ENCODE results near the gene NFIB.

DNA sequence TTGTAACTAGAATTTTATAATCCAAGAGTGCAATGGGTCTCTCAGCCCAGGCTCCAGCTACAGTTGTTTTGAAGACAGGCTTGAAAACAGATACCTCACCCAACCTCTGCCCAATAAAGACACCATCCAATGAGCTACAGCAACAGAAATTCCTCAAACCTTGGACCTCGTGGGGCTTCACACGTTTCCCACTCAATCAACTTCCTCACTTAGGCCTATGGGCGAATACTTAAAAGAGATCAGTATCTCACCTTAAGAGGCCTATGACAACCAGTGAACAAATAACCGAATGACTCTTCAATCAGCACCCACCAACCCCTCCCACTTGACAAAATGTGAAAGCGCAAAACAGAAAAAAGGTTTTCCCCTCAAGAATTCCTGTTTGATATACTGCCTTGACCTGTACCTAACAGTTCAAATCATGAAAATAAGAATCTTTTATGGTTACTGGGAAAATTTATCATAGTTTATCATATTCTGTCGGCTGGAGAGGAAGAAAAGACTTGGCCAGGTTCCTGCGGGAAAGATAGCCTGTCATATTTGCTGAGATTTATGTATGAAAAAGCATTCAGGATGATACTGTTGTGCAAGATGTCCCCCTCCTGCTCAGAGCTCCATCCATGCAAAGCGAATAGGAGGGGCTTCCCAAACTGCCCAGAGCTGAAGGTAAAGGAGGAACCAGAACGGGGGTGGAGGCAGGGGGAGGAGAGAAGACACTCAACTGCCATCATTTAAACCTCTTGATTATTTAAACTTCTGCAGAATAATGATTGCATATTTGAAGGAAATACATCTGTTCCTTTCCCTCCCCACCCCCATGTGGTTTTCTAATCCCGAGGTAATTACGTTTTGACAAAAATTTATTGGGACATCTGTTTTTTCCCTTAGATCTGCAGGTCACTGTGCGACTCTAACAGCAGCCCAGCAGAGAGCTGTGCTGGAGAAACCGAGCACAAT, 256.3 kb downstream of the NFIB start:
- TF ChIP-seq, protein P1, sequence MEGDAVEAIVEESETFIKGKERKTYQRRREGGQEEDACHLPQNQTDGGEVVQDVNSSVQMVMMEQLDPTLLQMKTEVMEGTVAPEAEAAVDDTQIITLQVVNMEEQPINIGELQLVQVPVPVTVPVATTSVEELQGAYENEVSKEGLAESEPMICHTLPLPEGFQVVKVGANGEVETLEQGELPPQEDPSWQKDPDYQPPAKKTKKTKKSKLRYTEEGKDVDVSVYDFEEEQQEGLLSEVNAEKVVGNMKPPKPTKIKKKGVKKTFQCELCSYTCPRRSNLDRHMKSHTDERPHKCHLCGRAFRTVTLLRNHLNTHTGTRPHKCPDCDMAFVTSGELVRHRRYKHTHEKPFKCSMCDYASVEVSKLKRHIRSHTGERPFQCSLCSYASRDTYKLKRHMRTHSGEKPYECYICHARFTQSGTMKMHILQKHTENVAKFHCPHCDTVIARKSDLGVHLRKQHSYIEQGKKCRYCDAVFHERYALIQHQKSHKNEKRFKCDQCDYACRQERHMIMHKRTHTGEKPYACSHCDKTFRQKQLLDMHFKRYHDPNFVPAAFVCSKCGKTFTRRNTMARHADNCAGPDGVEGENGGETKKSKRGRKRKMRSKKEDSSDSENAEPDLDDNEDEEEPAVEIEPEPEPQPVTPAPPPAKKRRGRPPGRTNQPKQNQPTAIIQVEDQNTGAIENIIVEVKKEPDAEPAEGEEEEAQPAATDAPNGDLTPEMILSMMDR (IDR thresholded peaks at IDR 0.05): no peak
- TF ChIP-seq ATF1 (CRISPR knock-in tag; IDR thresholded peaks at IDR 0.05): no peak
- TF ChIP-seq FOXJ3 (CRISPR knock-in tag; IDR thresholded peaks at IDR 0.05; ENCODE audit: borderline replicate concordance): no peak
- TF ChIP-seq ETV6 (CRISPR knock-in tag; IDR thresholded peaks at IDR 0.05): no peak
- TF ChIP-seq FOXP1 (CRISPR knock-in tag; IDR thresholded peaks at IDR 0.05; ENCODE audit: borderline replicate concordance): no peak
- TF ChIP-seq, protein P2, sequence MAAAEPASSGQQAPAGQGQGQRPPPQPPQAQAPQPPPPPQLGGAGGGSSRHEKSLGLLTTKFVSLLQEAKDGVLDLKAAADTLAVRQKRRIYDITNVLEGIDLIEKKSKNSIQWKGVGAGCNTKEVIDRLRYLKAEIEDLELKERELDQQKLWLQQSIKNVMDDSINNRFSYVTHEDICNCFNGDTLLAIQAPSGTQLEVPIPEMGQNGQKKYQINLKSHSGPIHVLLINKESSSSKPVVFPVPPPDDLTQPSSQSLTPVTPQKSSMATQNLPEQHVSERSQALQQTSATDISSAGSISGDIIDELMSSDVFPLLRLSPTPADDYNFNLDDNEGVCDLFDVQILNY (CRISPR knock-in tag; IDR thresholded peaks at IDR 0.05): no peak
- no peak for TF ChIP-seq NFYB (CRISPR knock-in tag; conservative IDR thresholded peaks at IDR 0.05; ENCODE audit: low read depth)
- TF ChIP-seq, protein P3, sequence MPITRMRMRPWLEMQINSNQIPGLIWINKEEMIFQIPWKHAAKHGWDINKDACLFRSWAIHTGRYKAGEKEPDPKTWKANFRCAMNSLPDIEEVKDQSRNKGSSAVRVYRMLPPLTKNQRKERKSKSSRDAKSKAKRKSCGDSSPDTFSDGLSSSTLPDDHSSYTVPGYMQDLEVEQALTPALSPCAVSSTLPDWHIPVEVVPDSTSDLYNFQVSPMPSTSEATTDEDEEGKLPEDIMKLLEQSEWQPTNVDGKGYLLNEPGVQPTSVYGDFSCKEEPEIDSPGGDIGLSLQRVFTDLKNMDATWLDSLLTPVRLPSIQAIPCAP (CRISPR knock-in tag; IDR thresholded peaks at IDR 0.05): no peak
- TF ChIP-seq, protein P4, sequence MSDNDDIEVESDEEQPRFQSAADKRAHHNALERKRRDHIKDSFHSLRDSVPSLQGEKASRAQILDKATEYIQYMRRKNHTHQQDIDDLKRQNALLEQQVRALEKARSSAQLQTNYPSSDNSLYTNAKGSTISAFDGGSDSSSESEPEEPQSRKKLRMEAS (CRISPR knock-in tag; IDR thresholded peaks at IDR 0.05): no peak
